ENCODE data around the gene PLOD3. TPM values are rescaled to one million over a fixed set of nuclear protein-coding genes. Genes with fewer than 3 reads are reported as not detected.

The PLOD3 gene
- total RNA-seq, 2 experiments from 2014 or later: 9.2 to 30.5 TPM

- intact Hi-C loops (cut with micrococcal nuclease; ENCODE audit: unreplicated experiment): no loop called here
- no peak within 1 kb of the TSS for H3K27ac ChIP-seq (ENCODE audit: low read depth, low read length, poor library complexity, severe bottlenecking)
- no peaks in the 10 kb centered on the region for H3K9me2 ChIP-seq (ENCODE audit: insufficient read depth, low read length)
- no peaks in the 10 kb centered on the region for H3K79me2 ChIP-seq (ENCODE audit: insufficient read depth, low read depth, low read length)
- H3K36me3 ChIP-seq (ENCODE audit: insufficient read depth, low read length): peaks cover 36% of the 10 kb centered on the region; the same call in 1 of the 2 replicates
- BruUV-seq (replicated peaks): no TSS peak
- H3K4me1 ChIP-seq (ENCODE audit: insufficient read depth, low read length, poor library complexity, severe bottlenecking): no peaks in the 10 kb centered on the region
- TF ChIP-seq EZH2phosphoT487 (IDR thresholded peaks at IDR 0.05; ENCODE audit: borderline replicate concordance, low read depth, low read length): no peak
- TF ChIP-seq CTCF (conservative IDR thresholded peaks at IDR 0.05; ENCODE audit: low read length): no peak
- H3K4me3 ChIP-seq (ENCODE audit: low read depth, low read length, poor library complexity, severe bottlenecking): no peak within 1 kb of the TSS
- H3K9me3 ChIP-seq (ENCODE audit: low read length): no peaks in the 10 kb centered on the region
- ChIA-PET POLR2A (no interaction called here), CTCF (ENCODE audit: unreplicated experiment) (interaction anchor here (0.6 to 1.1 kb wide), 2 partner anchors 10 to 348 kb away, joined by 4 read pairs; partner anchors contain the start of gene UFSP1)
- no peak within 1 kb of the TSS for H2AFZ ChIP-seq (ENCODE audit: low read length)
- no peak within 1 kb of the TSS for H3K4me2 ChIP-seq (ENCODE audit: low read length)
- no peaks in the 10 kb centered on the region for H4K20me1 ChIP-seq (ENCODE audit: insufficient read depth, low read length)
- DNase-seq (ENCODE audit: low spot score): no peak
Measured at GRCh38 chr7:101237206-101238067, 20.1 kb upstream of the PLOD3 start, which contains the start of gene CLDN15. CLDN15 (minus strand) TSS chr7:101237802; CDS start chr7:101237581, 221 bp downstream.

DNA sequence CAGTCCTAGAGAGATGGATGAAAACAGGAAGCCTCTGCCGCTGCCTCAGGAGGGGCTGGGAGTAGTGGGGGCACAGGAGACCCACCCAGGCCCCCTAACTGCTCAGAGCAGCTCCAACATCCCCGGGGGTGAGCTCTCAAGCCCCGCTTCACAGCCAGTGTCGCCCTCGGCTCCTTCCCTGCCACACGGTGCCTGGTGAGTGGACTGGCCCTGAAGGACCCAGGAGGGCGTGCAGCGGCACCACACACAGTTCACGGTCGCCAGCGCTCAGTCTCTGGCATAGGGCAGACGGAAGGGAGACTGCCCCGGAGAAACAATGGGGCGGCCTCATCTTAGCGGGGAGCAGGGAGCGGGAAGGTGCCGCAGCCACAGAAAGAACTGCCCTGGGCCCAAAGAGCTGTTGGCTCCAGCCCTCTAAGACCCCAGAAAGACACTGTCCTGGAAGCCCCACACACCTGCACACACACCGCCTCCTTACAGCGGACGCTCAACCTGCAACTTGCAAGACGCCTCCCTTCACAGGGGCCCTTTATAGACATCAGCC, 19.0 kb upstream of the PLOD3 start:
- ChIA-PET POLR2A (no interaction called here), CTCF (ENCODE audit: unreplicated experiment) (no interaction called here)
- no peak for DNase-seq (ENCODE audit: low spot score)
- Histone ChIP-seq H3K9me2 (ENCODE audit: insufficient read depth, low read length) (no peaks in the 10 kb centered on the region), H3K36me3 (ENCODE audit: insufficient read depth, low read length) (peaks cover 33% of the 10 kb centered on the region; the same call in 1 of the 2 replicates), H3K4me1 (ENCODE audit: insufficient read depth, low read length, poor library complexity, severe bottlenecking) (no peaks in the 10 kb centered on the region), H3K4me3 (ENCODE audit: low read depth, low read length, poor library complexity, severe bottlenecking) (no peak overlapping the region), H3K9me3 (ENCODE audit: low read length) (no peaks in the 10 kb centered on the region), H3K4me2 (ENCODE audit: low read length) (no peak overlapping the region), H4K20me1 (ENCODE audit: insufficient read depth, low read length) (no peaks in the 10 kb centered on the region), H2AFZ (ENCODE audit: low read length) (no peak overlapping the region), H3K27ac (ENCODE audit: low read depth, low read length, poor library complexity, severe bottlenecking) (no peak overlapping the region), H3K79me2 (ENCODE audit: insufficient read depth, low read depth, low read length) (no peaks in the 10 kb centered on the region)
- intact Hi-C loops (cut with micrococcal nuclease; ENCODE audit: unreplicated experiment): no loop called here
- BruUV-seq (replicated peaks): no TSS peak
- TF ChIP-seq EZH2phosphoT487 (IDR thresholded peaks at IDR 0.05; ENCODE audit: borderline replicate concordance, low read depth, low read length): no peak
- no peak for TF ChIP-seq CTCF (conservative IDR thresholded peaks at IDR 0.05; ENCODE audit: low read length)

DNA sequence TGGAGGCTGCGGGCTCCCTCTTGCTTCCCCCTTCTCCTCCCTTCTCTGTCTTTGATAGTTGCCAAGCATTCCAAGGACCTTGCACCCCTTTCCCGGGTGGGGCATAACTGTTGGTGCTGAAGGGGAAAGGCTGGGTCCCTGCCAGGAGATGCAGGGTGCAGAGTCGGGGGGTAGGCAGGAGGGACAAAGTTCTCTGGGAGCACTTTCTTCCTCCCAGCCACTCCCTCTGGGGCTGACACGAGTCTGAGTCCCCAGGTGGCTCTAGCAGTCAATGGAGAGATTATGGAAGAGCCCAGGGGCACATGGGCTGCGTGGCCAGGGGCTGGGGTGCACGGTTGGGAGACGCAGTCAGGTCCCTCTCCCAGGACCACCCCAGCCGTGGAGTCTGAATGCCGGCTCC, 18.1 kb upstream of the PLOD3 start:
- peaks cover 26% of the 10 kb centered on the region; the same call in 1 of the 2 replicates for H3K36me3 ChIP-seq (ENCODE audit: insufficient read depth, low read length)
- no peaks in the 10 kb centered on the region for H3K9me3 ChIP-seq (ENCODE audit: low read length)
- POLR2A ChIA-PET: no interaction called here
- no peak overlapping the region for H3K4me3 ChIP-seq (ENCODE audit: low read depth, low read length, poor library complexity, severe bottlenecking)
- no peaks in the 10 kb centered on the region for H3K4me1 ChIP-seq (ENCODE audit: insufficient read depth, low read length, poor library complexity, severe bottlenecking)
- BruUV-seq (replicated peaks): no TSS peak
- H3K9me2 ChIP-seq (ENCODE audit: insufficient read depth, low read length): no peaks in the 10 kb centered on the region
- no peak overlapping the region for H2AFZ ChIP-seq (ENCODE audit: low read length)
- no peak overlapping the region for H3K4me2 ChIP-seq (ENCODE audit: low read length)
- no peak for DNase-seq (ENCODE audit: low spot score)
- intact Hi-C loops (cut with micrococcal nuclease; ENCODE audit: unreplicated experiment): no loop called here
- H4K20me1 ChIP-seq (ENCODE audit: insufficient read depth, low read length): no peaks in the 10 kb centered on the region
- H3K79me2 ChIP-seq (ENCODE audit: insufficient read depth, low read depth, low read length): no peaks in the 10 kb centered on the region
- no peak overlapping the region for H3K27ac ChIP-seq (ENCODE audit: low read depth, low read length, poor library complexity, severe bottlenecking)
- CTCF ChIA-PET (ENCODE audit: unreplicated experiment): no interaction called here
- TF ChIP-seq EZH2phosphoT487 (IDR thresholded peaks at IDR 0.05; ENCODE audit: borderline replicate concordance, low read depth, low read length) (no peak), CTCF (conservative IDR thresholded peaks at IDR 0.05; ENCODE audit: low read length) (no peak)
